ENCODE data around the gene CDH9.

DNA sequence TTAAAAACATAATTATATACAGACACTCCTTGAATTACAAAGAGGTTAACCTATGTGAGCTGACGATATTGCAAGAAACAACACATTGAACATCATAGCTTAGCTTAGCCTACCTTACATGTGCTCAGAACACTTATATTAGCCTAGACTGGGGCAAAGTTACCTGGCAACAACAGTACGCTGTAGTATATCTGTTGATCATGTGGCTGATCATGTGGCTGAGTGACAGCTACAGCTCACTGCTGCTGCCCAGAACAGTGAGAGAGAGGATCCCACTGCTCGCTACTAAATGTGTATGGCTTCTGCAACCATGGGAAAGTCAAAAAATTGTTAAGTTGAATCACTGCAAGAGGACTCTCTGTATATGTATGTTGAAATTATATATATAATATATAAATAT lies 169.9 kb downstream of the CDH9 start:
- TF ChIP-seq GATA3 (IDR thresholded peaks at IDR 0.05; ENCODE audit: low read depth, low read length), result no peak
- TF ChIP-seq GATA2 (IDR thresholded peaks at IDR 0.05; ENCODE audit: low read depth, low read length), result no peak
